GM23338 (cell line): Measurements from ENCODE around the gene DUSP8. TPM values are rescaled to one million over a fixed set of nuclear protein-coding genes. Genes with fewer than 3 reads are reported as not detected.

Experiments
- ATAC-seq: fragments of 200-7000 bp; cut with Tn5 transposase; 3 replicates; pipeline ENCODE4 v1.9.1; 2020
- DNase-seq: peaks from one replicate; pipeline ENCODE4 v3.0.0-alpha.2; 2015; ENCODE audit warnings: low spot score
- H2AFZ ChIP-seq: fragments of 200-600 bp; sonication (generic); 2 replicates; pipeline ENCODE4 v1.8.0; 2016; ENCODE audit warnings: antibody characterized with exemption, mild to moderate bottlenecking, moderate library complexity
- H3F3A ChIP-seq: fragments of 200-600 bp; sonication (generic); replicated peaks from 2 replicates; pipeline ENCODE4 v1.8.0; 2017; ENCODE audit warnings: antibody characterized with exemption, mixed run types, low read depth
- H3K27ac ChIP-seq: fragments of 200-600 bp; sonication (generic); 2 replicates; pipeline ENCODE4 v1.6.1; 2016; ENCODE audit warnings: low read depth
- H3K27me3 ChIP-seq: fragments of 200-600 bp; sonication (generic); 2 replicates; pipeline ENCODE4 v1.8.0; 2016; ENCODE audit warnings: mild to moderate bottlenecking, mixed run types, moderate library complexity; ENCODE audit not compliant: insufficient read depth
- H3K36me3 ChIP-seq: fragments of 200-600 bp; sonication (generic); 2 replicates; pipeline ENCODE4 v1.8.0; 2016; ENCODE audit warnings: mild to moderate bottlenecking; ENCODE audit not compliant: insufficient read depth
- H3K4me1 ChIP-seq: fragments of 200-600 bp; sonication (generic); 2 replicates; pipeline ENCODE4 v1.8.0; 2016; ENCODE audit warnings: mild to moderate bottlenecking, moderate library complexity; ENCODE audit not compliant: insufficient read depth
- H3K4me2 ChIP-seq: fragments of 200-600 bp; sonication (generic); 2 replicates; pipeline ENCODE4 v1.7.1; 2017; ENCODE audit warnings: mixed run types
- H3K4me3 ChIP-seq: fragments of 200-600 bp; sonication (generic); 2 replicates; pipeline ENCODE4 v1.6.1; 2016; ENCODE audit warnings: mixed run types
- H3K79me2 ChIP-seq: fragments of 200-600 bp; sonication (generic); replicated peaks from 2 replicates; pipeline ENCODE4 v1.8.0; 2017; ENCODE audit warnings: mild to moderate bottlenecking; ENCODE audit not compliant: insufficient read depth
- H3K9me2 ChIP-seq: fragments of 200-600 bp; sonication (generic); 2 replicates; pipeline ENCODE4 v1.8.0; 2017; ENCODE audit not compliant: insufficient read depth
- H4K20me1 ChIP-seq: fragments of 200-600 bp; sonication (generic); replicated peaks from 2 replicates; pipeline ENCODE4 v1.8.0; 2017; ENCODE audit warnings: mild to moderate bottlenecking; ENCODE audit not compliant: insufficient read depth
- H3K27ac Mint-ChIP-seq: 2 replicates; pipeline ENCODE4 v1.8.0; 2020; ENCODE audit warnings: inconsistent platforms, mild to moderate bottlenecking, moderate library complexity, mixed read lengths
- H3K27me3 Mint-ChIP-seq: 3 replicates; pipeline ENCODE4 v1.8.0; 2022; ENCODE audit warnings: low read depth, mild to moderate bottlenecking, moderate library complexity, mixed read lengths, inconsistent platforms; ENCODE audit not compliant: insufficient read depth, poor library complexity
- H3K36me3 Mint-ChIP-seq: 3 replicates; pipeline ENCODE4 v1.8.0; 2021; ENCODE audit warnings: low read depth, mild to moderate bottlenecking, inconsistent platforms, moderate library complexity, mixed read lengths
- H3K4me1 Mint-ChIP-seq: 3 replicates; pipeline ENCODE4 v1.8.0; 2020; ENCODE audit warnings: mild to moderate bottlenecking, inconsistent platforms, mixed read lengths
- H3K4me3 Mint-ChIP-seq: 3 replicates; pipeline ENCODE4 v1.8.0; 2021; ENCODE audit warnings: moderate library complexity, mild to moderate bottlenecking, inconsistent platforms, mixed read lengths
- H3K9me3 Mint-ChIP-seq: 3 replicates; pipeline ENCODE4 v1.8.0; 2020; ENCODE audit warnings: moderate library complexity, mild to moderate bottlenecking, inconsistent platforms, mixed read lengths
- CREB1 ChIP-seq: fragments of 250-450 bp; sonication (Bioruptor Pico); IDR thresholded peaks from 2 replicates; pipeline ENCODE4 v1.5.0; 2020; ENCODE audit warnings: low read depth, mild to moderate bottlenecking, moderate library complexity
- CTCF ChIP-seq, 2 experiments: fragments of 200-600 bp in 1 of 2; sonication (generic) in 1 of 2; conservative IDR thresholded peaks; 2 replicates each; pipeline versions ENCODE4 v1.5.1 to v1.6.1; 2016 to 2017; ENCODE audit warnings: antibody characterized with exemption in 2 of 2, low read depth in 2 of 2, mild to moderate bottlenecking in 2 of 2, moderate library complexity in 1 of 2
- EZH2 ChIP-seq: fragments of 200-600 bp; sonication (generic); IDR thresholded peaks from one replicate; pipeline ENCODE4 v1.8.0; 2017; ENCODE audit warnings: antibody characterized with exemption, mild to moderate bottlenecking, low read depth; ENCODE audit not compliant: unreplicated experiment
- EZH2phosphoT487 ChIP-seq: fragments of 200-600 bp; sonication (generic); IDR thresholded peaks from one replicate; pipeline ENCODE4 v1.8.1; 2018; ENCODE audit warnings: antibody characterized with exemption; ENCODE audit not compliant: unreplicated experiment
- REST ChIP-seq: IDR thresholded peaks from one replicate; pipeline ENCODE4 v1.6.1; 2018; ENCODE audit warnings: antibody characterized with exemption; ENCODE audit not compliant: unreplicated experiment
- STAT1 ChIP-seq: IDR thresholded peaks from one replicate; pipeline ENCODE4 v1.6.1; 2016; ENCODE audit warnings: antibody characterized with exemption; ENCODE audit not compliant: unreplicated experiment
- ZNF114 ChIP-seq: fragments of 250-450 bp; sonication (Bioruptor Pico); IDR thresholded peaks from 2 replicates; pipeline ENCODE4 v1.5.0; 2020; ENCODE audit warnings: mild to moderate bottlenecking, moderate library complexity
- ZNF331 ChIP-seq: fragments of 250-450 bp; sonication (Bioruptor Pico); IDR thresholded peaks from 2 replicates; pipeline ENCODE4 v1.5.0; 2020; ENCODE audit warnings: low read depth, mild to moderate bottlenecking, moderate library complexity
- polyA plus RNA-seq: library from polyadenylated mRNA; unstranded; fragments of >200 nt; fragmentation: Nextera tagmentation; extraction: Ambion mirVana; gene quantifications from 2 replicates; pipeline ENCODE4 v1.2.1, GENCODE V29; 2016
- total RNA-seq: library from RNA; depleted of rRNA; stranded (reverse); fragments of >200 nt; shearing (Covaris generic); gene quantifications from 2 replicates; pipeline ENCODE4 v1.2.3, GENCODE V29; 2014

DUSP8 gene
- total and polyA plus RNA-seq, 2 experiments from 2014 or later, result 1.1 TPM

- H3K36me3 ChIP-seq, result no peaks in the 10 kb centered on the region
- no peak overlapping the region for H3K4me3 ChIP-seq
- Mint-ChIP-seq H3K27me3 (peaks cover 20% of the 10 kb centered on the region), H3K9me3 (no peaks in the 10 kb centered on the region), H3K27ac (no peak overlapping the region), H3K4me1 (peaks cover 27% of the 10 kb centered on the region), H3K4me3 (no peak overlapping the region), H3K36me3 (no peaks in the 10 kb centered on the region; the same call in 2 of the 3 replicates)
- peaks cover 22% of the 10 kb centered on the region for H3K79me2 ChIP-seq
- no peak overlapping the region for H3K4me2 ChIP-seq
- TF ChIP-seq ZNF331 (CRISPR knock-in tag) (no peak), ZNF114 (CRISPR knock-in tag) (no peak), CTCF (conservative IDR thresholded peaks at IDR 0.05; ENCODE audit: low read depth in 2 of 2) (no peak)
- no peak for DNase-seq
- no peak overlapping the region for H2AFZ ChIP-seq
- ATAC-seq, result no peak
- no peaks in the 10 kb centered on the region for H3F3A ChIP-seq
- no peaks in the 10 kb centered on the region for H3K27me3 ChIP-seq
- H3K9me2 ChIP-seq, result no peaks in the 10 kb centered on the region
- no peak overlapping the region for H3K27ac ChIP-seq
- H3K4me1 ChIP-seq, result peaks cover 7% of the 10 kb centered on the region; the same call in 1 of the 2 replicates
- H4K20me1 ChIP-seq, result peaks cover 4% of the 10 kb centered on the region; the same call in 1 of the 2 replicates
Measured at GRCh38 chr11:1504581-1505290, 67.3 kb downstream of the DUSP8 start.

- Histone ChIP-seq H2AFZ (no peak overlapping the region), H3K36me3 (no peaks in the 10 kb centered on the region), H3K27ac (no peak overlapping the region), H3K27me3 (no peaks in the 10 kb centered on the region), H3K4me2 (no peak overlapping the region), H3K79me2 (peaks cover 18% of the 10 kb centered on the region), H4K20me1 (0 out of 2 replicates have a peak, but pooled peaks cover 4% of the 10 kb centered on the region), H3K9me2 (no peaks in the 10 kb centered on the region), H3K4me3 (no peak overlapping the region), H3F3A (no peaks in the 10 kb centered on the region), H3K4me1 (peaks cover 7% of the 10 kb centered on the region; the same call in 1 of the 2 replicates)
- Mint-ChIP-seq H3K4me3 (no peak overlapping the region), H3K9me3 (peaks cover under 1% of the 10 kb centered on the region; the same call in 1 of the 3 replicates), H3K4me1 (peaks cover 21% of the 10 kb centered on the region), H3K36me3 (peaks cover under 1% of the 10 kb centered on the region; the same call in 2 of the 3 replicates), H3K27ac (no peak overlapping the region), H3K27me3 (peaks cover 20% of the 10 kb centered on the region)
- TF ChIP-seq CREB1, result no peak
- TF ChIP-seq STAT1, result no peak
- TF ChIP-seq EZH2phosphoT487, result no peak
- TF ChIP-seq REST, result no peak
- TF ChIP-seq CTCF (conservative IDR thresholded peaks at IDR 0.05; ENCODE audit: low read depth in 2 of 2), result no peak
- no peak for TF ChIP-seq EZH2
- no peak for DNase-seq
- no peak for ATAC-seq
Measured at GRCh38 chr11:1504138-1504537, 67.9 kb downstream of the DUSP8 start.
